KBM-7 (cell line): ENCODE results near the gene PSMG1.
"Not testable (repeated sequence)": the region's sequence is repeated elsewhere in the genome, so short reads cannot be mapped to it uniquely, and the experiment has no call there.

ENCODE experiments used
- DNase-seq: peaks from one replicate; pipeline ENCODE4 v3.0.0-alpha.2; 2015
- in situ Hi-C: fragments of 300-500 bp; cut with MboI; formaldehyde crosslinking; loops from 2 replicates; pipeline ENCODE4 v1.14.3; 2020; ENCODE audit warnings: low sequenced_read_pairs, low pct_unique_long_range_greater_than_20kb, mixed read lengths

The PSMG1 gene

GRCh38 chr21:39183272-39184049 lies at the start of gene PSMG1:
PSMG1 (minus strand) TSS chr21:39183451; CDS start chr21:39183385, 66 bp downstream.
- peak; percentile 96 for DNase-seq
- in situ Hi-C loops, result no loop called here

- no peak for DNase-seq
- in situ Hi-C loops, result no loop called here
Observed at GRCh38 chr21:39232861-39233291, 49.6 kb upstream of the PSMG1 start.

GRCh38 chr21:39224930-39225329 lies 41.7 kb upstream of the PSMG1 start:
- DNase-seq, result no peak
- in situ Hi-C loops, result no loop called here

GRCh38 chr21:39221997-39222486 lies 38.8 kb upstream of the PSMG1 start:
- no peak for DNase-seq
- in situ Hi-C loops, result no loop called here

- no peak for DNase-seq
- in situ Hi-C loops, result no loop called here
Observed at GRCh38 chr21:39221282-39221996, 38.2 kb upstream of the PSMG1 start.

- in situ Hi-C loops, DNase-seq: not testable (repeated sequence)
Observed at GRCh38 chr21:39220875-39221274, 37.6 kb upstream of the PSMG1 start.

GRCh38 chr21:39220150-39220549 lies 36.9 kb upstream of the PSMG1 start:
- in situ Hi-C loops, result no loop called here
- DNase-seq, result no peak

GRCh38 chr21:39218082-39218409 lies 34.8 kb upstream of the PSMG1 start:
- DNase-seq, result no peak
- in situ Hi-C loops, result no loop called here

GRCh38 chr21:39217356-39218081 lies 34.3 kb upstream of the PSMG1 start:
- DNase-seq, result no peak
- in situ Hi-C loops, result no loop called here

- no peak for DNase-seq
- in situ Hi-C loops, result no loop called here
Observed at GRCh38 chr21:39216290-39216689, 33.0 kb upstream of the PSMG1 start.

GRCh38 chr21:39215078-39215477 lies 31.8 kb upstream of the PSMG1 start:
- no peak for DNase-seq
- in situ Hi-C loops, result no loop called here

GRCh38 chr21:39209334-39209688 lies 26.1 kb upstream of the PSMG1 start:
- no peak for DNase-seq
- in situ Hi-C loops, result no loop called here

GRCh38 chr21:39208624-39209333 lies 25.5 kb upstream of the PSMG1 start:
- in situ Hi-C loops, result no loop called here
- DNase-seq, result peak; percentile 15

- in situ Hi-C loops, result no loop called here
- no peak for DNase-seq
Observed at GRCh38 chr21:39204134-39204533, 20.9 kb upstream of the PSMG1 start.

GRCh38 chr21:39198800-39199199 lies 15.5 kb upstream of the PSMG1 start:
- DNase-seq, result no peak
- in situ Hi-C loops, result no loop called here

GRCh38 chr21:39197448-39198233 lies 14.4 kb upstream of the PSMG1 start:
- DNase-seq, result no peak
- in situ Hi-C loops, result no loop called here

- in situ Hi-C loops, result no loop called here
- DNase-seq, result no peak
Observed at GRCh38 chr21:39196838-39197237, 13.6 kb upstream of the PSMG1 start.

- in situ Hi-C loops, result no loop called here
- no peak for DNase-seq
Observed at GRCh38 chr21:39196310-39196709, 13.1 kb upstream of the PSMG1 start.

GRCh38 chr21:39193380-39193779 lies 10.1 kb upstream of the PSMG1 start:
- in situ Hi-C loops, result no loop called here
- DNase-seq, result no peak
